Heart right ventricle (tissue), 16 donors: ENCODE data around the gene SRSF12. TPM values are rescaled to one million over a fixed set of nuclear protein-coding genes. Genes with fewer than 3 reads are reported as not detected.

Experiments
- ATAC-seq, 8 donors: fragments of 200-7000 bp; cut with Tn5 transposase; one replicate each; pipeline ENCODE4 v1.9.1; 2020; ENCODE audit warnings: mild to moderate bottlenecking in 8 of 8, moderate library complexity in 8 of 8, moderate number of reproducible peaks in 1 of 8
- DNase-seq, 2 donors: peaks; one replicate each; pipeline ENCODE4 v3.0.0-alpha.2; 2020
- H3K27ac ChIP-seq, 10 donors: fragments of 200-600 bp; sonication (generic) in 2 of 10; one replicate each; pipeline versions ENCODE4 v1.5.0 to v1.8.0; 2020 to 2022; ENCODE audit warnings: mild to moderate bottlenecking in 3 of 10
- H3K27me3 ChIP-seq, 7 donors: fragments of 200-600 bp; one replicate each; pipeline ENCODE4 v1.8.0; 2021 to 2022; ENCODE audit warnings: mild to moderate bottlenecking in 2 of 7
- H3K36me3 ChIP-seq, 9 donors: fragments of 200-600 bp; sonication (generic) in 1 of 9; one replicate each; pipeline versions ENCODE4 v1.5.0 to v1.8.0; 2020 to 2022; ENCODE audit warnings: mild to moderate bottlenecking in 2 of 9
- H3K4me1 ChIP-seq, 9 donors: fragments of 200-600 bp; sonication (generic) in 1 of 9; one replicate each; pipeline versions ENCODE4 v1.5.0 to v1.8.0; 2020 to 2022; ENCODE audit warnings: mild to moderate bottlenecking in 4 of 9
- H3K4me3 ChIP-seq, 10 donors: fragments of 200-600 bp; sonication (generic) in 2 of 10; one replicate each; pipeline versions ENCODE4 v1.5.0 to v1.8.0; 2020 to 2022; ENCODE audit warnings: mild to moderate bottlenecking in 7 of 10, moderate library complexity in 2 of 10
- H3K9me3 ChIP-seq, 11 donors: fragments of 200-600 bp in 10 of 11; sonication (generic) in 2 of 11; one replicate each; pipeline versions ENCODE4 v1.5.0 to v1.8.0; 2013 to 2022; ENCODE audit warnings: mild to moderate bottlenecking in 2 of 11, control low read depth in 1 of 11, moderate library complexity in 1 of 11
- CTCF ChIP-seq, 9 donors: fragments of 200-600 bp; sonication (generic) in 2 of 9; IDR thresholded peaks; one replicate each; pipeline versions ENCODE4 v1.5.0 to v1.8.0; 2021 to 2022; ENCODE audit warnings: antibody characterized with exemption in 9 of 9, mild to moderate bottlenecking in 5 of 9, moderate library complexity in 1 of 9
- WGBS, 2 donors: extraction: QIAGEN DNeasy Blood & Tissue Kit; methylation state at CpG; one replicate each; pipeline ENCODE4 v1.1.7; 2013; ENCODE audit warnings: inconsistent platforms in 1 of 2; 5-methylcytosine and 5-hydroxymethylcytosine counted together
- intact Hi-C, 10 donors: fragments of 100-400 bp; cut with DNase I; formaldehyde crosslinking; loops; one replicate each; pipeline versions ENCODE4 v1.11.1 to v1.14.2; 2022
- polyA plus RNA-seq, 2 donors: library from polyadenylated mRNA; stranded (reverse); fragments of 200-250 nt; gene quantifications; one replicate each; pipeline ENCODE4 v1.2.3, GENCODE V29; 2013
- total RNA-seq, 10 donors: library from RNA; stranded (reverse); fragmentation: NEBNext Ultra II Directional in 3 of 10; extraction: Animal tissue kit (Norgen Biotek cat#: 25700) in 3 of 10; gene quantifications; one replicate each; pipeline versions ENCODE4 v1.2.1 to v1.2.4, GENCODE V29; 2021 to 2023
- donor health status: Arrhythmogenic right ventricular cardiomyopathy.
- donor health status: ischemic (EF 13 %, LVEDD 7.1; RV severe dilation, severe dysfunction).
- donor health status: healthy with polysubstance abuse.
- donor health status: DM: no; HTN: yes; CAD: no.
- donor health status: DM: no; HTN: no; CAD: no.
- donor health status: ischemic (EF 25% LVEDD 6.9; RV normal size, moderate dysfunction).
- donor health status: ischemic (EF 25% LVEDD 5.7; RV mildly dilated, moderate dysfunction).
- donor health status: healthy.
- donor health status: DM: yes; HTN: yes; CAD: no.
- donor health status: Ischemic cardiomyopathy.
- donor health status: ischemic (EF 35%, LVEDD 5.7; RV mildly dilated, moderate dysfunction).
- donor health status: nonischemic (EF 11% LVEDD 7.7; RV severe dilation, severe dysfunction).
- donor health status: DM: yes; HTN: yes; CAD: no.
- donor health status: PGD.
- donor health status: ischemic (EF 29% LVEDD 5.4; RV normal size, mild dysfunction).
- donor health status: nonischemic (EF 23%, LVEDD 6.1; RV moderate dilation, normal function).

The SRSF12 gene
- total and polyA plus RNA-seq, 12 donors = 0.06 to 0.47 (median 0.17) TPM; not detected in 2

- no peaks in the 10 kb centered on the region for H3K27me3 ChIP-seq
- peaks cover 0 to 73% (median 10%) of the 10 kb centered on the region in 9 donors for H3K36me3 ChIP-seq
- WGBS, 2 donors = 92 to 96% methylated on average over 4 of the region's 4 CpGs
- peaks cover 0 to 19% (median 6%) of the 10 kb centered on the region in 9 donors for H3K4me1 ChIP-seq
- H3K4me3 ChIP-seq = no peak overlapping the region
- DNase-seq = no peak
- peak overlapping the region in 5 of 10 donors; percentile 80 to 88 (median 87) for H3K27ac ChIP-seq
- peak in 1 of 8 donors; percentile 7 for ATAC-seq
- intact Hi-C loops = no loop called here
- no peak for TF ChIP-seq CTCF (IDR thresholded peaks at IDR 0.05)
- no peaks in the 10 kb centered on the region for H3K9me3 ChIP-seq
Measured at GRCh38 chr6:89160331-89161092, 42.6 kb upstream of the SRSF12 start.

GRCh38 chr6:89154131-89154530 lies 36.3 kb upstream of the SRSF12 start:
- WGBS, 2 donors = 73 to 87% methylated on average over 1 of the region's 1 CpG
- no peak for DNase-seq
- no peaks in the 10 kb centered on the region for H3K9me3 ChIP-seq
- peaks cover 0 to 6% (median 0%) of the 10 kb centered on the region in 9 donors for H3K4me1 ChIP-seq
- H3K27me3 ChIP-seq = no peaks in the 10 kb centered on the region
- no peak overlapping the region for H3K4me3 ChIP-seq
- TF ChIP-seq CTCF (IDR thresholded peaks at IDR 0.05) = no peak
- no peak overlapping the region for H3K27ac ChIP-seq
- H3K36me3 ChIP-seq = peaks cover 0 to 84% (median 0%) of the 10 kb centered on the region in 9 donors
- intact Hi-C loops = no loop called here
- ATAC-seq = no peak

- intact Hi-C loops = loop anchor here in 1 of 10 donors (5.0 kb wide), 1 partner anchor 66 kb away; the partner anchor contains the start of gene PNRC1
- Histone ChIP-seq H3K27me3 (no peaks in the 10 kb centered on the region), H3K4me1 (peaks cover 0 to 26% (median 16%) of the 10 kb centered on the region in 9 donors), H3K9me3 (no peaks in the 10 kb centered on the region), H3K4me3 (no peak overlapping the region), H3K36me3 (peaks cover 0 to 35% (median 0%) of the 10 kb centered on the region in 9 donors), H3K27ac (no peak overlapping the region)
- no peak for ATAC-seq
- DNase-seq = no peak
- 96 to 97% methylated on average over 17 of the region's 17 CpGs for WGBS, 2 donors
- no peak for TF ChIP-seq CTCF (IDR thresholded peaks at IDR 0.05)
Measured at GRCh38 chr6:89148016-89148750, 30.3 kb upstream of the SRSF12 start.
